ENCODE data around the gene KLF15.

DNA sequence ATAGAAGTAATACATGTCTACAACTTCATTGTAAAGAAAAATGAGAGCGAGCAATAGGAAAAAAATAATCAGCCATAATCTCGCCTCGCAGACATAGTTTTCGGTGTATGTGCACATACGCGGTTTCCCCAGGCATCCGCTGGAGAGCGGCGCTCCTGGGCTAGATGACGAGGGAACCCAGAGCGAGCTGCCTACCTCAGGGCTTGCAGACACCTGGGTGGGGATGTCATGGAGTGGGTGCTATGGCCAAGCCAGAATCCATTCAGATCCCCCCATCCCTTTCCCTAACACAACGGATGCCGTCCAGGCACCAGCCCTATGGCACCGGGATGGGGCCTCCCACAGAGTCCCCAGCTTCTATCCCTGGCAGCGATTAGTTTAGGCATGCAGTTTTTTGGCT, 33.0 kb upstream of the KLF15 start:
- no peak for TF ChIP-seq POLR2A (IDR thresholded peaks at IDR 0.05; ENCODE audit: low read depth, low read length)
- TF ChIP-seq POLR2AphosphoS5 (IDR thresholded peaks at IDR 0.05; ENCODE audit: low read depth, low read length): no peak
- TF ChIP-seq TAF1 (IDR thresholded peaks at IDR 0.05; ENCODE audit: low read depth, low read length): no peak
- no peak for TF ChIP-seq SPI1 (IDR thresholded peaks at IDR 0.05; ENCODE audit: low read depth, low read length)
- no peak for TF ChIP-seq POU2F2 (IDR thresholded peaks at IDR 0.05; ENCODE audit: low read depth, low read length)
